GM23248 (cell line): ENCODE data around the gene C1QTNF9B.
"Not testable (repeated sequence)": the region's sequence is repeated elsewhere in the genome, so short reads cannot be mapped to it uniquely, and the experiment has no call there.

Experiments used
- EZH2 ChIP-seq: fragments of 200-600 bp; sonication (generic); IDR thresholded peaks from 2 replicates; pipeline ENCODE4 v1.6.1; 2018; ENCODE audit warnings: antibody characterized with exemption, mild to moderate bottlenecking; ENCODE audit not compliant: insufficient read depth, poor library complexity, severe bottlenecking
- EZH2phosphoT487 ChIP-seq: fragments of 200-600 bp; sonication (generic); IDR thresholded peaks from 2 replicates; pipeline ENCODE4 v1.6.1; 2018; ENCODE audit warnings: antibody characterized with exemption, moderate library complexity, mild to moderate bottlenecking, low read depth; ENCODE audit not compliant: insufficient read depth

DNA sequence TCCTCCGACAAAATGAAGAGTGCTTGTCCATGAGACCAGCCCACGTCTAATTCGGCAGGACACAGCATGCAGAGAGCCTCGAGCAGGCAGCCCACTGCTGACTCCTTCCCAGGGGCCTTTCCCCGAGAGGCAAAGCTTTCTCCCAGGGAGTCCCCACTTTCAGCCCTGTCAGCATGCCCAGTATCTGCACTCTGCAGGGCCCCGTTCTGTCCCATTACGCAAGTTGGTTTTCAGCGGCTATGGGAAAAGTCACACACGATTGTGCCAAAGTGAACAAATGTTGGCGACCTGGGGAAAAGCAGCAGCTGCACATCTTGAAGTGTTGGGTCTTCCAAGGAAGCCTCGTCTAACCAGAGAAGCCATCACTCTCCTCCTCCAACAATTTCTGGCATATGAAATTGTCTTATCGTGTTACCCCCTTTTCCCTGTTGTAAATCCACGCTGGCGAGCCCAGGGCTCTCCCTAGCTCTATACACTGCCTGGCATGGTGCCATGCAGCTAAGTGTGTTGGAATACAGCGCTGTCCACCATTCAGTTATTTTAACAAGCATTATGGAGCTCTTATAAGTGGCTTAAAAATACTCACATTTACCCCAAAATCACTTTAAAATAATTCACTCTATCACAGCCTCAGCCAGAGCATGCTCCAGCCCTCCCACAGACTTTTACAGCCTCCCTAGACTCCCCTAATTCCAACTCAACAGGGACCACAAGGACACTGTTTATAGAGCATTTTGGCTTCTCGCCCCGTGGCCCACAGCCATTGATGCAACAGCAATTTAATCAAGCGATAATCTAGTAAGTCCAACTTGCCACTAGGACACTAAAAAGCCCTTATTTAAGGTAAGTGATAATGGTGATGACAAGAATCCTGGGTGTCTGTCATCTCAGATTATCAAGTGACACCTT is 16.6 kb downstream of the C1QTNF9B start:
- not testable (repeated sequence) for TF ChIP-seq EZH2, EZH2phosphoT487
